B cell (primary cell): ENCODE data around the gene PSAT1. TPM values are rescaled to one million over a fixed set of nuclear protein-coding genes. Genes with fewer than 3 reads are reported as not detected.

Experiments used
- ATAC-seq: fragments of 200-7000 bp; cut with Tn5 transposase; one replicate; pipeline ENCODE4 v1.10.0; 2021; ENCODE audit warnings: low read depth, mild to moderate bottlenecking, moderate number of reproducible peaks, moderate library complexity
- CTCF ChIA-PET: fragments of 350-600 bp; sonication (Branson Sonifier 250); formaldehyde crosslinking; loops from one replicate; lab custom pipeline; 2021; ENCODE audit warnings: antibody characterized with exemption, inconsistent platforms; lab: Charles Lee
- POLR2A ChIA-PET: fragments of 350-600 bp; sonication (Branson Sonifier 250); formaldehyde crosslinking; loops from one replicate; lab custom pipeline; 2021; ENCODE audit warnings: antibody characterized with exemption; lab: Charles Lee
- DNase-seq: peaks from one replicate; pipeline ENCODE4 v3.0.0; 2013
- H2AFZ ChIP-seq: 2 replicates; pipeline ENCODE4 v1.6.1; 2012; ENCODE audit warnings: mild to moderate bottlenecking, low read depth, low read length; ENCODE audit not compliant: insufficient read depth, poor library complexity, severe bottlenecking
- H3K27ac ChIP-seq, 2 donors: 1 replicate in 1 of 2; 2 replicates in 1 of 2; pipeline ENCODE4 v1.5.1; 2012 to 2013; ENCODE audit warnings: low read length in 2 of 2, mild to moderate bottlenecking in 2 of 2, moderate library complexity in 1 of 2
- H3K27me3 ChIP-seq, 4 experiments: fragments of 200-600 bp in 1 of 4; sonication (generic) in 1 of 4; replicated peaks in 1 of 4; 1 replicate in 2 of 4; 2 replicates in 2 of 4; pipeline versions ENCODE4 v1.6.1 to v1.7.0; 2013 to 2016; ENCODE audit warnings: low read length in 3 of 4, mild to moderate bottlenecking in 2 of 4, mixed read lengths in 1 of 4, moderate library complexity in 1 of 4; ENCODE audit not compliant: insufficient read depth in 4 of 4, control insufficient read depth in 3 of 4; ENCODE audit errors: control extremely low read depth in 1 of 4
- H3K36me3 ChIP-seq, 2 experiments: replicated peaks in 1 of 2; 1 replicate in 1 of 2; 2 replicates in 1 of 2; pipeline versions ENCODE4 v1.6.1 to v1.7.1; 2013; ENCODE audit warnings: low read length in 1 of 2; ENCODE audit not compliant: insufficient read depth in 2 of 2, control insufficient read depth in 1 of 2; ENCODE audit errors: control extremely low read depth in 1 of 2, extremely low read depth in 1 of 2
- H3K4me1 ChIP-seq, 2 donors: fragments of 200-600 bp in 1 of 2; sonication (generic) in 1 of 2; 1 replicate in 1 of 2; 2 replicates in 1 of 2; pipeline versions ENCODE4 v1.5.1 to v1.6.1; 2013 to 2017; ENCODE audit warnings: low read length in 2 of 2; ENCODE audit not compliant: control insufficient read depth in 2 of 2, insufficient read depth in 2 of 2
- H3K4me2 ChIP-seq: replicated peaks from 2 replicates; pipeline ENCODE3; 2012; ENCODE audit warnings: mild to moderate bottlenecking, low read depth, low read length; ENCODE audit not compliant: poor library complexity, severe bottlenecking
- H3K4me3 ChIP-seq, 5 experiments: fragments of 200-600 bp in 1 of 5; sonication (generic) in 1 of 5; 1 replicate in 3 of 5; 2 replicates in 2 of 5; pipeline versions ENCODE4 v1.5.1 to v1.7.0; 2011 to 2016; ENCODE audit warnings: low read length in 4 of 5, mild to moderate bottlenecking in 4 of 5, low read depth in 2 of 5, control low read depth in 1 of 5, moderate library complexity in 1 of 5; ENCODE audit not compliant: insufficient read depth in 1 of 5; ENCODE audit errors: control extremely low read depth in 1 of 5, extremely low read depth in 1 of 5
- H3K79me2 ChIP-seq: fragments of 200-600 bp; sonication (generic); one replicate; pipeline ENCODE4 v1.6.0; 2016; ENCODE audit warnings: low read length; ENCODE audit not compliant: control insufficient read depth, insufficient read depth
- H3K9ac ChIP-seq: fragments of 200-600 bp; sonication (generic); 2 replicates; pipeline ENCODE4 v1.6.1; 2017; ENCODE audit warnings: mild to moderate bottlenecking, low read length, moderate library complexity
- H3K9me3 ChIP-seq, 3 donors: one replicate each; pipeline versions ENCODE4 v1.6.1 to v1.7.1; 2013; ENCODE audit warnings: low read length in 2 of 3; ENCODE audit not compliant: control insufficient read depth in 2 of 3, insufficient read depth in 1 of 3; ENCODE audit errors: control extremely low read depth in 1 of 3
- H4K20me1 ChIP-seq: 2 replicates; pipeline ENCODE4 v1.6.0; 2012; ENCODE audit warnings: mild to moderate bottlenecking, low read length; ENCODE audit not compliant: insufficient read depth, control insufficient read depth, poor library complexity, severe bottlenecking
- H3K27ac Mint-ChIP-seq: one replicate; pipeline ENCODE4 v1.8.0; 2021; ENCODE audit warnings: mixed read lengths
- H3K27me3 Mint-ChIP-seq: one replicate; pipeline ENCODE4 v1.8.0; 2021; ENCODE audit warnings: mixed read lengths
- H3K4me1 Mint-ChIP-seq: one replicate; pipeline ENCODE4 v1.8.0; 2021; ENCODE audit warnings: mixed read lengths
- H3K4me3 Mint-ChIP-seq: one replicate; pipeline ENCODE4 v1.8.0; 2021; ENCODE audit warnings: mixed read lengths
- H3K9me3 Mint-ChIP-seq: one replicate; pipeline ENCODE4 v1.8.0; 2022; ENCODE audit warnings: mixed read lengths; ENCODE audit not compliant: insufficient read depth
- EZH2 ChIP-seq: IDR thresholded peaks from 2 replicates; pipeline ENCODE4 v1.6.1; 2012; ENCODE audit warnings: borderline replicate concordance, low read depth, mild to moderate bottlenecking, moderate library complexity, low read length; ENCODE audit not compliant: insufficient read depth, poor library complexity, severe bottlenecking
- WGBS: methylation state at CpG from one replicate; pipeline ENCODE4 v1.1.5; 2013; ENCODE audit warnings: missing lambda C conversion rate; ENCODE audit not compliant: insufficient coverage; 5-methylcytosine and 5-hydroxymethylcytosine counted together
- intact Hi-C: fragments of 100-400 bp; cut with micrococcal nuclease; formaldehyde crosslinking; loops from one replicate; pipeline ENCODE4 v1.10.0; 2022
- polyA plus RNA-seq: library from polyadenylated mRNA; depleted of rRNA; stranded (reverse); fragments of >200 nt; gene quantifications from 2 replicates; pipeline ENCODE4 v1.2.3, GENCODE V29; 2012
- total RNA-seq, 2 donors: library from RNA; stranded (reverse); fragments of 120-200 nt in 1 of 2; gene quantifications; 1 replicate in 1 of 2; 2 replicates in 1 of 2; pipeline versions ENCODE4 v1.2.3 to v1.2.4, GENCODE V29; 2013 to 2022
- TF ChIP-seq, protein P1 (sequence below): fragments of 200-600 bp; IDR thresholded peaks from one replicate; pipeline ENCODE4 v1.8.0; 2022; ENCODE audit warnings: antibody characterized with exemption, mild to moderate bottlenecking

Gene PSAT1
- total and polyA plus RNA-seq, 2 donors (not counting 1 experiment from before 2014, with no cell fraction given): 0.61 to 5.0 TPM

DNA sequence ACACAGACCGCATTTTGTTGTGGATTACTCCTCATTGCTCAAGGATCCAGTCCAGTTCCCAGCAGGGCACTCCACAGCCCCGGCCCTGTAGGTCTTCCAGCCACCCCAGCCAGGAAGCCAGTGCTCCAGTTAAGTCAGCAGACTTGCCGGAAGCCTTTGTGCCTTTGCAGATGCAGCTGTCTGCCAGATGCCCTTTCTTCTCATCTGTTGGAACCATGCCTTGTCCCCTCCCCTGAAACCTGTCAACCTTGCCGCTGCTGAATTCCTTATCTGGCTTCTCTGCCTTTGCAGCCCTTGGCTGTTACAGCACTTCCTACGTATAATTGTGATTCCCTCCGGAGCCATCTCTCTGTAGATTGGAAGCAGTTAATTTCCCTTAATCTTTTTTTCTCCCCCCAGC lies 28.4 kb downstream of the PSAT1 start:
- Mint-ChIP-seq H3K4me1 (no peaks in the 10 kb centered on the region), H3K27me3 (no peaks in the 10 kb centered on the region), H3K4me3 (no peak overlapping the region), H3K27ac (no peak overlapping the region), H3K9me3 (no peaks in the 10 kb centered on the region)
- WGBS: 57% methylated on average over 3 of the region's 6 CpGs
- intact Hi-C loops: no loop called here
- no peaks in the 10 kb centered on the region for H3K4me1 ChIP-seq
- no peak overlapping the region for H3K4me3 ChIP-seq
- no peaks in the 10 kb centered on the region for H3K9me3 ChIP-seq
- H3K27me3 ChIP-seq: no peaks in the 10 kb centered on the region
- H3K27ac ChIP-seq: no peak overlapping the region
- no peaks in the 10 kb centered on the region for H4K20me1 ChIP-seq
- no peaks in the 10 kb centered on the region for H3K79me2 ChIP-seq
- CTCF ChIA-PET: no interaction called here
- ATAC-seq (no peak), DNase-seq (no peak)
- H2AFZ ChIP-seq: no peak overlapping the region
- H3K4me2 ChIP-seq: no peak overlapping the region
- H3K9ac ChIP-seq: no peak overlapping the region
- TF ChIP-seq, protein P1, sequence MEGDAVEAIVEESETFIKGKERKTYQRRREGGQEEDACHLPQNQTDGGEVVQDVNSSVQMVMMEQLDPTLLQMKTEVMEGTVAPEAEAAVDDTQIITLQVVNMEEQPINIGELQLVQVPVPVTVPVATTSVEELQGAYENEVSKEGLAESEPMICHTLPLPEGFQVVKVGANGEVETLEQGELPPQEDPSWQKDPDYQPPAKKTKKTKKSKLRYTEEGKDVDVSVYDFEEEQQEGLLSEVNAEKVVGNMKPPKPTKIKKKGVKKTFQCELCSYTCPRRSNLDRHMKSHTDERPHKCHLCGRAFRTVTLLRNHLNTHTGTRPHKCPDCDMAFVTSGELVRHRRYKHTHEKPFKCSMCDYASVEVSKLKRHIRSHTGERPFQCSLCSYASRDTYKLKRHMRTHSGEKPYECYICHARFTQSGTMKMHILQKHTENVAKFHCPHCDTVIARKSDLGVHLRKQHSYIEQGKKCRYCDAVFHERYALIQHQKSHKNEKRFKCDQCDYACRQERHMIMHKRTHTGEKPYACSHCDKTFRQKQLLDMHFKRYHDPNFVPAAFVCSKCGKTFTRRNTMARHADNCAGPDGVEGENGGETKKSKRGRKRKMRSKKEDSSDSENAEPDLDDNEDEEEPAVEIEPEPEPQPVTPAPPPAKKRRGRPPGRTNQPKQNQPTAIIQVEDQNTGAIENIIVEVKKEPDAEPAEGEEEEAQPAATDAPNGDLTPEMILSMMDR: no peak
- TF ChIP-seq EZH2: no peak
- no peaks in the 10 kb centered on the region for H3K36me3 ChIP-seq
- POLR2A ChIA-PET: interaction anchor here (0.7 kb wide), 1 partner anchor 397 kb away, joined by 3 read pairs; no protein-coding TSS in a partner anchor

- H3K4me3 ChIP-seq: no peak overlapping the region
- Mint-ChIP-seq H3K4me1 (no peaks in the 10 kb centered on the region), H3K27ac (no peak overlapping the region), H3K9me3 (no peaks in the 10 kb centered on the region), H3K4me3 (no peak overlapping the region), H3K27me3 (no peaks in the 10 kb centered on the region)
- H3K4me1 ChIP-seq: no peaks in the 10 kb centered on the region
- no peak overlapping the region for H3K4me2 ChIP-seq
- H3K36me3 ChIP-seq: no peaks in the 10 kb centered on the region
- TF ChIP-seq, protein P1: no peak
- TF ChIP-seq EZH2: no peak
- POLR2A ChIA-PET: no interaction called here
- 100% methylated on average over 3 of the region's 5 CpGs for WGBS
- H3K27me3 ChIP-seq: no peaks in the 10 kb centered on the region
- intact Hi-C loops: no loop called here
- CTCF ChIA-PET: no interaction called here
- no peak for DNase-seq
- no peak for ATAC-seq
- no peak overlapping the region for H3K9ac ChIP-seq
- no peaks in the 10 kb centered on the region for H3K79me2 ChIP-seq
- no peaks in the 10 kb centered on the region for H3K9me3 ChIP-seq
- H2AFZ ChIP-seq: no peak overlapping the region
- no peaks in the 10 kb centered on the region for H4K20me1 ChIP-seq
- H3K27ac ChIP-seq: no peak overlapping the region
Measured at GRCh38 chr9:78325846-78326360, 29.0 kb downstream of the PSAT1 start.
